Sigmoid colon (tissue), 7 donors: Measurements from ENCODE around the gene CHRND. TPM values are rescaled to one million over a fixed set of nuclear protein-coding genes. Genes with fewer than 3 reads are reported as not detected.
A peak's percentile ranks its signal among the peaks of the same experiment; 100 is the strongest.
"Not testable (repeated sequence)": the region's sequence is repeated elsewhere in the genome, so short reads cannot be mapped to it uniquely, and the experiment has no call there.

Experiments
- DNase-seq: peaks from one replicate; pipeline ENCODE4 v3.0.0-alpha.2; 2019
- H3K27ac ChIP-seq, 4 donors: fragments of 200-600 bp; sonication (generic); one replicate each; pipeline ENCODE4 v1.5.1; 2016 to 2019; ENCODE audit warnings: mild to moderate bottlenecking in 1 of 4
- H3K27me3 ChIP-seq, 3 donors: fragments of 200-600 bp; sonication (generic); one replicate each; pipeline ENCODE4 v1.5.1; 2019; ENCODE audit warnings: mild to moderate bottlenecking in 1 of 3
- H3K36me3 ChIP-seq, 4 donors: fragments of 200-600 bp; sonication (generic); one replicate each; pipeline ENCODE4 v1.5.1; 2016 to 2019
- H3K4me1 ChIP-seq, 4 donors: fragments of 200-600 bp; sonication (generic); one replicate each; pipeline ENCODE4 v1.5.1; 2017 to 2019
- H3K4me3 ChIP-seq, 4 donors: fragments of 200-600 bp; sonication (generic); one replicate each; pipeline ENCODE4 v1.5.1; 2017 to 2019; ENCODE audit warnings: mild to moderate bottlenecking in 2 of 4, moderate library complexity in 1 of 4
- H3K9me3 ChIP-seq, 4 donors: fragments of 200-600 bp in 3 of 4; sonication (generic) in 3 of 4; one replicate each; pipeline versions ENCODE4 v1.5.1 to v1.6.1; 2013 to 2019
- CTCF ChIP-seq, 4 experiments: fragments of 450-650 bp in 3 of 4; fragments of 200-600 bp in 1 of 4; IDR thresholded peaks; one replicate each; pipeline ENCODE4 v1.5.1; 2016 to 2019; ENCODE audit warnings: antibody characterized with exemption in 4 of 4, mild to moderate bottlenecking in 3 of 4, moderate library complexity in 2 of 4
- EP300 ChIP-seq, 4 donors: sonication (generic); formaldehyde crosslinking; IDR thresholded peaks; one replicate each; pipeline ENCODE4 v1.6.1; 2017; ENCODE audit warnings: antibody characterized with exemption in 4 of 4
- POLR2A ChIP-seq, 2 donors: fragments of 450-650 bp; IDR thresholded peaks; one replicate each; pipeline ENCODE4 v1.6.1; 2016; ENCODE audit warnings: antibody characterized with exemption in 2 of 2, mild to moderate bottlenecking in 2 of 2, moderate library complexity in 2 of 2
- POLR2AphosphoS5 ChIP-seq, 4 donors: sonication (generic); formaldehyde crosslinking; IDR thresholded peaks; one replicate each; pipeline ENCODE4 v1.6.1; 2017; ENCODE audit warnings: antibody characterized with exemption in 4 of 4
- WGBS, 2 donors: extraction: QIAGEN DNeasy Blood & Tissue Kit; methylation state at CpG; one replicate each; pipeline ENCODE4 v1.1.7; 2013; 5-methylcytosine and 5-hydroxymethylcytosine counted together
- intact Hi-C: fragments of 100-400 bp; cut with DNase I; formaldehyde crosslinking; loops from one replicate; pipeline ENCODE4 v1.15.1; 2023
- polyA plus RNA-seq, 3 donors: library from polyadenylated mRNA; stranded (reverse); fragments of 200-250 nt; gene quantifications; one replicate each; pipeline ENCODE4 v1.2.3, GENCODE V29; 2013
- total RNA-seq, 4 donors: library from RNA; depleted of rRNA; stranded (reverse); fragments of >200 nt; gene quantifications; one replicate each; pipeline ENCODE4 v1.1.0, GENCODE V29; 2016
- donor health status: healthy with polysubstance abuse.
- donor health status: Bipolar disorder and iron deficiency.
- donor health status: healthy.

Gene CHRND
- total and polyA plus RNA-seq, 7 donors = not detected

GRCh38 chr2:232528746-232529460 lies 2.9 kb downstream of the CHRND start:
- intact Hi-C loops = no loop called here
- no peak for DNase-seq
- Histone ChIP-seq H3K36me3 (no peaks in the 10 kb centered on the region), H3K9me3 (no peaks in the 10 kb centered on the region), H3K4me1 (peaks cover 0 to 14% (median 10%) of the 10 kb centered on the region in 4 donors), H3K4me3 (no peak overlapping the region), H3K27me3 (peaks cover 7 to 28% (median 18%) of the 10 kb centered on the region in 3 donors), H3K27ac (no peak overlapping the region)
- no peak for TF ChIP-seq EP300 (IDR thresholded peaks at IDR 0.05)
- TF ChIP-seq CTCF (IDR thresholded peaks at IDR 0.05) = no peak
- TF ChIP-seq POLR2AphosphoS5 (IDR thresholded peaks at IDR 0.05) = no peak
- 76 to 84% methylated on average over 11 of the region's 11 CpGs for WGBS, 2 donors

- no peaks in the 10 kb centered on the region for H3K36me3 ChIP-seq
- no peak overlapping the region for H3K4me3 ChIP-seq
- no peak for DNase-seq
- peaks cover 0 to 9% (median 6%) of the 10 kb centered on the region in 4 donors for H3K4me1 ChIP-seq
- no peak overlapping the region for H3K27ac ChIP-seq
- H3K9me3 ChIP-seq = no peaks in the 10 kb centered on the region
- no peak for TF ChIP-seq POLR2A (IDR thresholded peaks at IDR 0.05)
- no peak for TF ChIP-seq CTCF (IDR thresholded peaks at IDR 0.05)
- no peak for TF ChIP-seq EP300 (IDR thresholded peaks at IDR 0.05)
- TF ChIP-seq POLR2AphosphoS5 (IDR thresholded peaks at IDR 0.05) = no peak
- peaks cover 0 to 18% (median 7%) of the 10 kb centered on the region in 3 donors for H3K27me3 ChIP-seq
- intact Hi-C loops = no loop called here
- WGBS, 2 donors = 90% methylated on average over 17 of the region's 17 CpGs
Measured at GRCh38 chr2:232529806-232530547, 4.0 kb downstream of the CHRND start.

- no peak for DNase-seq
- Histone ChIP-seq H3K4me1 (peaks cover 0 to 3% (median 2%) of the 10 kb centered on the region in 4 donors), H3K27me3 (peaks cover 0 to 13% (median 1%) of the 10 kb centered on the region in 3 donors), H3K9me3 (no peaks in the 10 kb centered on the region), H3K27ac (no peak overlapping the region), H3K4me3 (no peak overlapping the region), H3K36me3 (no peaks in the 10 kb centered on the region)
- no peak for TF ChIP-seq CTCF (IDR thresholded peaks at IDR 0.05)
- no peak for TF ChIP-seq EP300 (IDR thresholded peaks at IDR 0.05)
- no peak for TF ChIP-seq POLR2A (IDR thresholded peaks at IDR 0.05)
- no peak for TF ChIP-seq POLR2AphosphoS5 (IDR thresholded peaks at IDR 0.05)
- intact Hi-C loops = no loop called here
- 73 to 83% methylated on average over 9 of the region's 9 CpGs for WGBS, 2 donors
Measured at GRCh38 chr2:232530626-232531260, 4.8 kb downstream of the CHRND start.

GRCh38 chr2:232532419-232532818 lies 6.5 kb downstream of the CHRND start:
- H3K27me3 ChIP-seq = peaks cover 0 to 20% (median 13%) of the 10 kb centered on the region in 3 donors
- TF ChIP-seq POLR2A (IDR thresholded peaks at IDR 0.05) (no peak), POLR2AphosphoS5 (IDR thresholded peaks at IDR 0.05) (peak in 1 of 4 donors; percentile 35)
- DNase-seq = peak; percentile 45
- no peak overlapping the region for H3K27ac ChIP-seq
- no peaks in the 10 kb centered on the region for H3K36me3 ChIP-seq
- 74 to 75% methylated on average over 9 of the region's 9 CpGs for WGBS, 2 donors
- H3K9me3 ChIP-seq = peaks cover 0 to 7% (median 0%) of the 10 kb centered on the region in 4 donors
- no peaks in the 10 kb centered on the region for H3K4me1 ChIP-seq
- H3K4me3 ChIP-seq = no peak overlapping the region
- intact Hi-C loops = no loop called here

GRCh38 chr2:232532821-232533220 lies 6.9 kb downstream of the CHRND start:
- intact Hi-C loops, H3K9me3 ChIP-seq, H3K4me3 ChIP-seq, H3K4me1 ChIP-seq, H3K36me3 ChIP-seq, DNase-seq, H3K27ac ChIP-seq: not testable (repeated sequence)
- peaks cover 0 to 24% (median 17%) of the 10 kb centered on the region in 3 donors for H3K27me3 ChIP-seq
- 90 to 94% methylated on average over 7 of the region's 7 CpGs for WGBS, 2 donors
